AG09319 (cell line): Measurements from ENCODE around the gene EXPH5.
"Not testable (repeated sequence)": the region's sequence is repeated elsewhere in the genome, so short reads cannot be mapped to it uniquely, and the experiment has no call there.

ENCODE experiments used
- DNase-seq: peaks from one replicate; pipeline ENCODE4 v3.0.0-alpha.2; 2010; ENCODE audit warnings: low read depth; ENCODE audit errors: extremely low read depth
- CTCF ChIP-seq: IDR thresholded peaks from 2 replicates; pipeline ENCODE4 v1.5.1; 2011; ENCODE audit warnings: low read depth, mild to moderate bottlenecking, inconsistent platforms, low read length, moderate library complexity

EXPH5 gene

DNA sequence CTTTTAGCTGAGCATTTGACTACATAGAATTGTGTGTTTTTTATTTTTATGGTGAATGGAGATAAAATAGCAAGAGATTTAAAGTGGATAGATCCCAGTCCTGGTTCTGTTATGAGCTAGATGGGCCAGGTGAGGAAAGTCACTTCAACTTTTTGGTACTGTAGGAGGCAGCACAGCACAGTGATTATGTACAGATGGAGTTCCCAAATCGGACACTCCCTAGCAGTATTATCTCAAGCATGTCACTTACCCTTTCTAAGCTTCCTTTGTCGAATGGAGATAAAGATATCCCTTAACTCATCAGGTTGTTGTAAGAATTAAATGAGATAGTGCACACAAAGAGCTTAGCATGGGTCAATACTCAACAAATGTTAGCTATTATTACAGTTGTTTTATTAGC is 5.3 kb downstream of the EXPH5 start:
- no peak for DNase-seq
- TF ChIP-seq CTCF = no peak

DNA sequence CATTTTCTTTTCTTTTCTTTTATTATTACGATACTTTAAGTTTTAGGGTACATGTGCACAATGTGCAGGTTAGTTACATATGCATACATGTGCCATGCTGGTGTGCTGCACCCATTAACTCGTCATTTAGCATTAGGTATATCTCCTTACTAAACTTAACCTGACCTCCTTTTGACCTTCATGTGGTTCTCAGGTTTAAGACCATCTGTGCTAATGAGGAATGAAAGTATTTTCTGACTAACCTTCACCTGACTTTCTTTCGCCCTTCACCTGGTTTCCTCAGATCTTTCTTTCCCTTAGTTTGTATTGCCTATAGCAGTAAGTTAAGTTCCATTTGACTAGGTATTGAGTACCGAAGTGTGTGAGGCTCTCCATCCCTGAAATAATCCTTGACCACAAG is 6.5 kb downstream of the EXPH5 start:
- TF ChIP-seq CTCF = no peak
- no peak for DNase-seq

GRCh38 chr11:108586600-108586999 is 7.0 kb downstream of the EXPH5 start:
- DNase-seq = no peak
- no peak for TF ChIP-seq CTCF

DNA sequence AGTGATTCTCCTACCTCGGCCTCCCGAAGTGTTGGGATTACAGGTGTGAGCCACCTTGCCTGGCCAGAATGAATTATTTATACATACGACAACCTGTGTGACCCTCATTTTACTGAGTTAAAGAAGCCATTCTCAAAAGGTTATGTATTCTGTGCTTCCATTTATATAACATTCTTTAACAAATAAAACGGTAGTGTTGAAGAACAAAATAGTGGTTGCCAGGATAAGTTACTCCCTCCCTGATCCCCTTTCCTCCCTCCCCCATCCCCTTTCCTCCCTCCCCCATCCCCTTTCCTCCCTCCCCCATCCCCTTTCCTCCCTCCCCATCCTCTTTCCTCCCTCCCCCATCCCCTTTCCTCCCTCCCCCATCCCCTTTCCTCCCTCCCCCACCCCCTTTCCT is 7.4 kb downstream of the EXPH5 start:
- DNase-seq = not testable (repeated sequence)

- no peak for TF ChIP-seq CTCF
- no peak for DNase-seq
Measured at GRCh38 chr11:108584973-108585372, 8.6 kb downstream of the EXPH5 start.

- no peak for DNase-seq
- TF ChIP-seq CTCF = no peak
Measured at GRCh38 chr11:108580645-108581044, 12.9 kb downstream of the EXPH5 start.

- no peak for DNase-seq
- no peak for TF ChIP-seq CTCF
Measured at GRCh38 chr11:108580043-108580442, 13.5 kb downstream of the EXPH5 start.

GRCh38 chr11:108576523-108576922 is 17.0 kb downstream of the EXPH5 start:
- TF ChIP-seq CTCF = no peak

More at GRCh38 chr11:108576523-108576922, 17.0 kb downstream of the EXPH5 start:
- DNase-seq = no peak
